ENCODE results near the gene RAMP1.

RAMP1 gene

DNA sequence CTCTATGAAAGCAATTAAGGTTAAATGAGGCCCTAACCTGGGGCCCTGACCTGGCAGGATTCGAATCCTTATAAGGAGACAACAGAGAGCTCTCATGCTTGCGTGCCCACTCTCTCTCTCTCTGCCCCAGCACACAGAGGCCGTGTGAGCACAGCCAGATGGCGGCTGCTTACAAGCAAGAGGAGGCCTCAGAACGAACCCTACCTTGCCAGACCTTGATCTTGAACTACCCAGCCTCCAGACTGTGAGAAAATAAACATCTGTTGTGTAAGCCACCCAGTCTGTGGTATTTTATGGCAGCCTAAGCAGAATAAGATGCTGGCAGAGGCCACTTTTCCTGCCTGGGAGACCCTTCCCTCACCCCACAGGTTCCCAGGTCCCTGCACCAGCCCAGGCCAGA, 102.2 kb downstream of the RAMP1 start:
- H3K27me3 ChIP-seq (ENCODE audit: insufficient read depth, poor library complexity, severe bottlenecking), result no peaks in the 10 kb centered on the region
- no peak overlapping the region for H3K4me3 ChIP-seq (replicated peaks; ENCODE audit: insufficient read depth, low read length)
- DNase-seq (ENCODE audit: low read depth in 1 of 2, low spot score in 1 of 2), result no peak
- H3K27ac ChIP-seq (replicated peaks), result no peak overlapping the region
- TF ChIP-seq SPI1 (IDR thresholded peaks at IDR 0.05; ENCODE audit: borderline replicate concordance, low read depth), result no peak
- TF ChIP-seq, protein P1, sequence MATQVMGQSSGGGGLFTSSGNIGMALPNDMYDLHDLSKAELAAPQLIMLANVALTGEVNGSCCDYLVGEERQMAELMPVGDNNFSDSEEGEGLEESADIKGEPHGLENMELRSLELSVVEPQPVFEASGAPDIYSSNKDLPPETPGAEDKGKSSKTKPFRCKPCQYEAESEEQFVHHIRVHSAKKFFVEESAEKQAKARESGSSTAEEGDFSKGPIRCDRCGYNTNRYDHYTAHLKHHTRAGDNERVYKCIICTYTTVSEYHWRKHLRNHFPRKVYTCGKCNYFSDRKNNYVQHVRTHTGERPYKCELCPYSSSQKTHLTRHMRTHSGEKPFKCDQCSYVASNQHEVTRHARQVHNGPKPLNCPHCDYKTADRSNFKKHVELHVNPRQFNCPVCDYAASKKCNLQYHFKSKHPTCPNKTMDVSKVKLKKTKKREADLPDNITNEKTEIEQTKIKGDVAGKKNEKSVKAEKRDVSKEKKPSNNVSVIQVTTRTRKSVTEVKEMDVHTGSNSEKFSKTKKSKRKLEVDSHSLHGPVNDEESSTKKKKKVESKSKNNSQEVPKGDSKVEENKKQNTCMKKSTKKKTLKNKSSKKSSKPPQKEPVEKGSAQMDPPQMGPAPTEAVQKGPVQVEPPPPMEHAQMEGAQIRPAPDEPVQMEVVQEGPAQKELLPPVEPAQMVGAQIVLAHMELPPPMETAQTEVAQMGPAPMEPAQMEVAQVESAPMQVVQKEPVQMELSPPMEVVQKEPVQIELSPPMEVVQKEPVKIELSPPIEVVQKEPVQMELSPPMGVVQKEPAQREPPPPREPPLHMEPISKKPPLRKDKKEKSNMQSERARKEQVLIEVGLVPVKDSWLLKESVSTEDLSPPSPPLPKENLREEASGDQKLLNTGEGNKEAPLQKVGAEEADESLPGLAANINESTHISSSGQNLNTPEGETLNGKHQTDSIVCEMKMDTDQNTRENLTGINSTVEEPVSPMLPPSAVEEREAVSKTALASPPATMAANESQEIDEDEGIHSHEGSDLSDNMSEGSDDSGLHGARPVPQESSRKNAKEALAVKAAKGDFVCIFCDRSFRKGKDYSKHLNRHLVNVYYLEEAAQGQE (IDR thresholded peaks at IDR 0.05; ENCODE audit: insufficient replicate concordance, low read depth), result no peak
- no peak for TF ChIP-seq CTCF (IDR thresholded peaks at IDR 0.05; ENCODE audit: insufficient read depth, low read length)
- TF ChIP-seq POLR2AphosphoS5 (IDR thresholded peaks at IDR 0.05; ENCODE audit: low read depth), result no peak
- TF ChIP-seq GABPA (IDR thresholded peaks at IDR 0.05; ENCODE audit: low read depth), result no peak

Data from HL-60 (cell line).